B cell (primary cell): ENCODE results near the gene CILP2. TPM values are rescaled to one million over a fixed set of nuclear protein-coding genes. Genes with fewer than 3 reads are reported as not detected.

ENCODE experiments used
- ATAC-seq: fragments of 200-7000 bp; cut with Tn5 transposase; one replicate; pipeline ENCODE4 v1.10.0; 2021; ENCODE audit warnings: low read depth, mild to moderate bottlenecking, moderate number of reproducible peaks, moderate library complexity
- CTCF ChIA-PET: fragments of 350-600 bp; sonication (Branson Sonifier 250); formaldehyde crosslinking; loops from one replicate; lab custom pipeline; 2021; ENCODE audit warnings: antibody characterized with exemption, inconsistent platforms; lab: Charles Lee
- POLR2A ChIA-PET: fragments of 350-600 bp; sonication (Branson Sonifier 250); formaldehyde crosslinking; loops from one replicate; lab custom pipeline; 2021; ENCODE audit warnings: antibody characterized with exemption; lab: Charles Lee
- DNase-seq: peaks from one replicate; pipeline ENCODE4 v3.0.0; 2013
- H2AFZ ChIP-seq: 2 replicates; pipeline ENCODE4 v1.6.1; 2012; ENCODE audit warnings: mild to moderate bottlenecking, low read depth, low read length; ENCODE audit not compliant: insufficient read depth, poor library complexity, severe bottlenecking
- H3K27ac ChIP-seq, 2 donors: 1 replicate in 1 of 2; 2 replicates in 1 of 2; pipeline ENCODE4 v1.5.1; 2012 to 2013; ENCODE audit warnings: low read length in 2 of 2, mild to moderate bottlenecking in 2 of 2, moderate library complexity in 1 of 2
- H3K27me3 ChIP-seq, 4 experiments: fragments of 200-600 bp in 1 of 4; sonication (generic) in 1 of 4; replicated peaks in 1 of 4; 1 replicate in 2 of 4; 2 replicates in 2 of 4; pipeline versions ENCODE4 v1.6.1 to v1.7.0; 2013 to 2016; ENCODE audit warnings: low read length in 3 of 4, mild to moderate bottlenecking in 2 of 4, mixed read lengths in 1 of 4, moderate library complexity in 1 of 4; ENCODE audit not compliant: insufficient read depth in 4 of 4, control insufficient read depth in 3 of 4; ENCODE audit errors: control extremely low read depth in 1 of 4
- H3K36me3 ChIP-seq, 2 experiments: replicated peaks in 1 of 2; 1 replicate in 1 of 2; 2 replicates in 1 of 2; pipeline versions ENCODE4 v1.6.1 to v1.7.1; 2013; ENCODE audit warnings: low read length in 1 of 2; ENCODE audit not compliant: insufficient read depth in 2 of 2, control insufficient read depth in 1 of 2; ENCODE audit errors: control extremely low read depth in 1 of 2, extremely low read depth in 1 of 2
- H3K4me1 ChIP-seq, 2 donors: fragments of 200-600 bp in 1 of 2; sonication (generic) in 1 of 2; 1 replicate in 1 of 2; 2 replicates in 1 of 2; pipeline versions ENCODE4 v1.5.1 to v1.6.1; 2013 to 2017; ENCODE audit warnings: low read length in 2 of 2; ENCODE audit not compliant: control insufficient read depth in 2 of 2, insufficient read depth in 2 of 2
- H3K4me2 ChIP-seq: replicated peaks from 2 replicates; pipeline ENCODE3; 2012; ENCODE audit warnings: mild to moderate bottlenecking, low read depth, low read length; ENCODE audit not compliant: poor library complexity, severe bottlenecking
- H3K4me3 ChIP-seq, 5 experiments: fragments of 200-600 bp in 1 of 5; sonication (generic) in 1 of 5; 1 replicate in 3 of 5; 2 replicates in 2 of 5; pipeline versions ENCODE4 v1.5.1 to v1.7.0; 2011 to 2016; ENCODE audit warnings: low read length in 4 of 5, mild to moderate bottlenecking in 4 of 5, low read depth in 2 of 5, control low read depth in 1 of 5, moderate library complexity in 1 of 5; ENCODE audit not compliant: insufficient read depth in 1 of 5; ENCODE audit errors: control extremely low read depth in 1 of 5, extremely low read depth in 1 of 5
- H3K79me2 ChIP-seq: fragments of 200-600 bp; sonication (generic); one replicate; pipeline ENCODE4 v1.6.0; 2016; ENCODE audit warnings: low read length; ENCODE audit not compliant: control insufficient read depth, insufficient read depth
- H3K9ac ChIP-seq: fragments of 200-600 bp; sonication (generic); 2 replicates; pipeline ENCODE4 v1.6.1; 2017; ENCODE audit warnings: mild to moderate bottlenecking, low read length, moderate library complexity
- H3K9me3 ChIP-seq, 3 donors: one replicate each; pipeline versions ENCODE4 v1.6.1 to v1.7.1; 2013; ENCODE audit warnings: low read length in 2 of 3; ENCODE audit not compliant: control insufficient read depth in 2 of 3, insufficient read depth in 1 of 3; ENCODE audit errors: control extremely low read depth in 1 of 3
- H4K20me1 ChIP-seq: 2 replicates; pipeline ENCODE4 v1.6.0; 2012; ENCODE audit warnings: mild to moderate bottlenecking, low read length; ENCODE audit not compliant: insufficient read depth, control insufficient read depth, poor library complexity, severe bottlenecking
- H3K27ac Mint-ChIP-seq: one replicate; pipeline ENCODE4 v1.8.0; 2021; ENCODE audit warnings: mixed read lengths
- H3K27me3 Mint-ChIP-seq: one replicate; pipeline ENCODE4 v1.8.0; 2021; ENCODE audit warnings: mixed read lengths
- H3K4me1 Mint-ChIP-seq: one replicate; pipeline ENCODE4 v1.8.0; 2021; ENCODE audit warnings: mixed read lengths
- H3K4me3 Mint-ChIP-seq: one replicate; pipeline ENCODE4 v1.8.0; 2021; ENCODE audit warnings: mixed read lengths
- H3K9me3 Mint-ChIP-seq: one replicate; pipeline ENCODE4 v1.8.0; 2022; ENCODE audit warnings: mixed read lengths; ENCODE audit not compliant: insufficient read depth
- EZH2 ChIP-seq: IDR thresholded peaks from 2 replicates; pipeline ENCODE4 v1.6.1; 2012; ENCODE audit warnings: borderline replicate concordance, low read depth, mild to moderate bottlenecking, moderate library complexity, low read length; ENCODE audit not compliant: insufficient read depth, poor library complexity, severe bottlenecking
- WGBS: methylation state at CpG from one replicate; pipeline ENCODE4 v1.1.5; 2013; ENCODE audit warnings: missing lambda C conversion rate; ENCODE audit not compliant: insufficient coverage; 5-methylcytosine and 5-hydroxymethylcytosine counted together
- intact Hi-C: fragments of 100-400 bp; cut with micrococcal nuclease; formaldehyde crosslinking; loops from one replicate; pipeline ENCODE4 v1.10.0; 2022
- polyA plus RNA-seq: library from polyadenylated mRNA; depleted of rRNA; stranded (reverse); fragments of >200 nt; gene quantifications from 2 replicates; pipeline ENCODE4 v1.2.3, GENCODE V29; 2012
- total RNA-seq, 2 donors: library from RNA; stranded (reverse); fragments of 120-200 nt in 1 of 2; gene quantifications; 1 replicate in 1 of 2; 2 replicates in 1 of 2; pipeline versions ENCODE4 v1.2.3 to v1.2.4, GENCODE V29; 2013 to 2022
- TF ChIP-seq, protein P1 (sequence below): fragments of 200-600 bp; IDR thresholded peaks from one replicate; pipeline ENCODE4 v1.8.0; 2022; ENCODE audit warnings: antibody characterized with exemption, mild to moderate bottlenecking

CILP2 gene
- total and polyA plus RNA-seq, 2 donors (not counting 1 experiment from before 2014, with no cell fraction given): 0.04 to 0.12 TPM

DNA sequence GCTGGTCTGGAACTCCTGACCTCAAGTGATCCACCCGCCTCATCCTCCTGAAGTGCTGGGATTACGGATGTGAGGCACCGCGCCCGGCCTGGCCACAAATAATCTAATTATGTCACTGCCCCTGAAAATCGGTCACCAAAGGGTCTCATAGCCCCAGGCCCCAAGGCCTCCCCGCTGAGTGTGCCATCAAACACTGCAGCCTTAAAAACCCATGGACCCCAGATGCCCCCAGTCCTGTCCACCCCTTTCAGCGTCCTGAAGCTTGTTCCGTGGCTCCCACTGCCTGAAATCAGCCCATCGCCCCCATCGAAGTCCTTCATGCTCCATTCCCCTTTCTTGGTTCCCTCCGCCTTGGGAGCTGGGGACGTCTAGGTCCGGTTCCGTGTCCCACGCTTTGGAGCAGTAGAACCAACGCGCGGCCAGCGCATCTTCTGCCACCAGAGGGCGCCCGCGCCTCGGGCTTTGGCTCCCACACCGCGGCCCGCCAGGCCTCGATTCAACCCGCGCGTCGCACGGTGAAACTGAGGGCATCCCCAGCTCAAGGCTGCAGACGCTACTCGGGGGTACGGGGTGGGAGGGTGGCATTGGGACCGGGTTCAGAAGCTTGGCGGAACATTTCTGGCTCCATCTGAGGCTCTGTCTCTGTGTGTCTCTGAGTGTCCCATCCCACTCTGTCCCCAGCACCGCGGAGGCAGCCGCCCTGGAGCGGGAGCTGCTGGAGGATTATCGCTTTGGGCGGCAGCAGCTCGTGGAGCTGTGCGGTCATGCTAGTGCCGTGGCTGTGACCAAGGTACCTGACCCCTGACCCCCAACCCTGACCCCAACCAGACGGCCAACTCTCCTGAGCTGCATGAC, 5.9 kb upstream of the CILP2 start:
- H3K79me2 ChIP-seq: peaks cover 3% of the 10 kb centered on the region
- ChIA-PET POLR2A (interaction anchor here (0.5 to 1.9 kb wide), 10 partner anchors 9 to 462 kb away, joined by 3 to 11 read pairs (median 4); partner anchors contain the start of gene GMIP), CTCF (interaction anchor here (0.6 to 7.5 kb wide), 43 partner anchors 11 to 746 kb away, joined by 3 to 88 read pairs (median 4); partner anchors contain the start of genes ATP13A1, GMIP, LPAR2 and NDUFA13)
- H2AFZ ChIP-seq: peak overlapping the region; percentile 38
- peak; percentile 87 for DNase-seq
- Mint-ChIP-seq H3K9me3 (no peaks in the 10 kb centered on the region), H3K4me3 (no peak overlapping the region), H3K27me3 (no peaks in the 10 kb centered on the region), H3K27ac (peak overlapping the region; percentile 86), H3K4me1 (peaks cover 6% of the 10 kb centered on the region)
- H3K4me3 ChIP-seq: no peak overlapping the region
- TF ChIP-seq EZH2: no peak
- TF ChIP-seq, protein P1, sequence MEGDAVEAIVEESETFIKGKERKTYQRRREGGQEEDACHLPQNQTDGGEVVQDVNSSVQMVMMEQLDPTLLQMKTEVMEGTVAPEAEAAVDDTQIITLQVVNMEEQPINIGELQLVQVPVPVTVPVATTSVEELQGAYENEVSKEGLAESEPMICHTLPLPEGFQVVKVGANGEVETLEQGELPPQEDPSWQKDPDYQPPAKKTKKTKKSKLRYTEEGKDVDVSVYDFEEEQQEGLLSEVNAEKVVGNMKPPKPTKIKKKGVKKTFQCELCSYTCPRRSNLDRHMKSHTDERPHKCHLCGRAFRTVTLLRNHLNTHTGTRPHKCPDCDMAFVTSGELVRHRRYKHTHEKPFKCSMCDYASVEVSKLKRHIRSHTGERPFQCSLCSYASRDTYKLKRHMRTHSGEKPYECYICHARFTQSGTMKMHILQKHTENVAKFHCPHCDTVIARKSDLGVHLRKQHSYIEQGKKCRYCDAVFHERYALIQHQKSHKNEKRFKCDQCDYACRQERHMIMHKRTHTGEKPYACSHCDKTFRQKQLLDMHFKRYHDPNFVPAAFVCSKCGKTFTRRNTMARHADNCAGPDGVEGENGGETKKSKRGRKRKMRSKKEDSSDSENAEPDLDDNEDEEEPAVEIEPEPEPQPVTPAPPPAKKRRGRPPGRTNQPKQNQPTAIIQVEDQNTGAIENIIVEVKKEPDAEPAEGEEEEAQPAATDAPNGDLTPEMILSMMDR: peak; percentile 95
- H3K4me2 ChIP-seq: peak overlapping the region; percentile 63
- peaks cover 7 to 9% of the 10 kb centered on the region in 2 donors for H3K4me1 ChIP-seq
- WGBS: 36% methylated on average over 48 of the region's 48 CpGs
- no peak overlapping the region for H3K27ac ChIP-seq
- peaks cover 3% of the 10 kb centered on the region for H4K20me1 ChIP-seq
- H3K36me3 ChIP-seq: peaks cover 0 to 18% of the 10 kb centered on the region in 2 experiments
- intact Hi-C loops: loop anchor here (1.0 kb wide), 1 partner anchor 111 kb away; the partner anchor contains the start of gene GMIP
- H3K27me3 ChIP-seq: peaks cover 0 to 1% (median 0%) of the 10 kb centered on the region in 4 experiments
- peaks cover 0 to 3% (median 0%) of the 10 kb centered on the region in 3 donors for H3K9me3 ChIP-seq
- no peak overlapping the region for H3K9ac ChIP-seq
- ATAC-seq: peak; percentile 78
